Measurements from ENCODE around the gene GSG1L. TPM values are rescaled to one million over a fixed set of nuclear protein-coding genes. Genes with fewer than 3 reads are reported as not detected.
"Not testable (repeated sequence)": the region's sequence is repeated elsewhere in the genome, so short reads cannot be mapped to it uniquely, and the experiment has no call there.

Gene GSG1L
- polyA plus RNA-seq, 3 donors, result not detected

- H3K27me3 ChIP-seq (ENCODE audit: control insufficient read depth in 2 of 2, insufficient read depth in 2 of 2, low read length in 2 of 2), result no peaks in the 10 kb centered on the region
- H3K4me3 ChIP-seq (replicated peaks in 1 of 3; ENCODE audit: low read depth in 2 of 3, low read length in 3 of 3), result no peak overlapping the region
- H3K9me3 ChIP-seq (replicated peaks in 1 of 2; ENCODE audit: control insufficient read depth in 1 of 2, insufficient read depth in 1 of 2, low read length in 2 of 2), result no peaks in the 10 kb centered on the region
- no peak overlapping the region for H2AFZ ChIP-seq (ENCODE audit: insufficient read depth, low read depth, low read length, poor library complexity, severe bottlenecking)
- no peaks in the 10 kb centered on the region for H3K36me3 ChIP-seq (replicated peaks in 1 of 2; ENCODE audit: control insufficient read depth in 1 of 2, insufficient read depth in 2 of 2, low read length in 2 of 2)
- no peaks in the 10 kb centered on the region for H3K36me3 Mint-ChIP-seq
- no peak for TF ChIP-seq CTCF (IDR thresholded peaks at IDR 0.05)
- H3K27ac Mint-ChIP-seq, result no peak overlapping the region
- H3K4me3 Mint-ChIP-seq, result no peak overlapping the region
- no peaks in the 10 kb centered on the region for H3K4me1 ChIP-seq (ENCODE audit: control insufficient read depth in 1 of 2, insufficient read depth in 2 of 2, low read length in 2 of 2)
- intact Hi-C loops (cut with micrococcal nuclease), result no loop called here
- no peaks in the 10 kb centered on the region for H3K4me1 Mint-ChIP-seq
- no peak overlapping the region for H3K4me2 ChIP-seq (replicated peaks; ENCODE audit: extremely low read depth, low read length, poor library complexity, severe bottlenecking)
- WGBS (ENCODE audit: insufficient coverage), result 63% methylated on average over 14 of the region's 15 CpGs
- no peak overlapping the region for H3K27ac ChIP-seq (ENCODE audit: low read depth in 1 of 2, low read length in 2 of 2)
- no peak overlapping the region for H3K9ac ChIP-seq (ENCODE audit: insufficient read depth, low read length, poor library complexity, severe bottlenecking)
- H3K9me3 Mint-ChIP-seq, result peaks cover 0 to 2% (median 0%) of the 10 kb centered on the region in 7 donors
- peaks cover 5 to 10% (median 7%) of the 10 kb centered on the region in 3 donors for H3K27me3 Mint-ChIP-seq (ENCODE audit: low read depth in 3 of 3)
- no peak for DNase-seq
- no peaks in the 10 kb centered on the region for H4K20me1 ChIP-seq (ENCODE audit: insufficient read depth, low read length)
- no peaks in the 10 kb centered on the region for H3K79me2 ChIP-seq (ENCODE audit: insufficient read depth, low read length)
These were observed 118.1 kb downstream of the GSG1L start for GRCh38 chr16:27945233-27945973.

- DNase-seq, result no peak
- intact Hi-C loops (cut with micrococcal nuclease), result no loop called here
- TF ChIP-seq CTCF (IDR thresholded peaks at IDR 0.05), result no peak
These were observed 119.7 kb downstream of the GSG1L start for GRCh38 chr16:27943766-27944165.

GRCh38 chr16:27942071-27942470 is 121.4 kb downstream of the GSG1L start:
- H3K27me3 Mint-ChIP-seq (ENCODE audit: low read depth in 3 of 3), result not testable (repeated sequence)
- 92% methylated on average over 5 of the region's 5 CpGs for WGBS (ENCODE audit: insufficient coverage)

More at GRCh38 chr16:27943766-27944165, 119.7 kb downstream of the GSG1L start:
- WGBS (ENCODE audit: insufficient coverage), result no CpG with 5 or more reads among the region's 2 CpGs
- Histone ChIP-seq H3K27ac (ENCODE audit: low read depth in 1 of 2, low read length in 2 of 2) (no peak overlapping the region), H3K4me2 (replicated peaks; ENCODE audit: extremely low read depth, low read length, poor library complexity, severe bottlenecking) (no peak overlapping the region), H3K79me2 (ENCODE audit: insufficient read depth, low read length) (no peaks in the 10 kb centered on the region), H3K9me3 (replicated peaks in 1 of 2; ENCODE audit: control insufficient read depth in 1 of 2, insufficient read depth in 1 of 2, low read length in 2 of 2) (no peaks in the 10 kb centered on the region), H3K27me3 (ENCODE audit: control insufficient read depth in 2 of 2, insufficient read depth in 2 of 2, low read length in 2 of 2) (no peaks in the 10 kb centered on the region), H3K4me3 (replicated peaks in 1 of 3; ENCODE audit: low read depth in 2 of 3, low read length in 3 of 3) (no peak overlapping the region), H2AFZ (ENCODE audit: insufficient read depth, low read depth, low read length, poor library complexity, severe bottlenecking) (no peak overlapping the region), H4K20me1 (ENCODE audit: insufficient read depth, low read length) (no peaks in the 10 kb centered on the region), H3K9ac (ENCODE audit: insufficient read depth, low read length, poor library complexity, severe bottlenecking) (no peak overlapping the region), H3K4me1 (ENCODE audit: control insufficient read depth in 1 of 2, insufficient read depth in 2 of 2, low read length in 2 of 2) (no peaks in the 10 kb centered on the region), H3K36me3 (replicated peaks in 1 of 2; ENCODE audit: control insufficient read depth in 1 of 2, insufficient read depth in 2 of 2, low read length in 2 of 2) (no peaks in the 10 kb centered on the region)
- H3K36me3 Mint-ChIP-seq, result no peaks in the 10 kb centered on the region
- H3K4me3 Mint-ChIP-seq, result no peak overlapping the region
- H3K4me1 Mint-ChIP-seq, result no peaks in the 10 kb centered on the region
- peaks cover 0 to 3% (median 0%) of the 10 kb centered on the region in 7 donors for H3K9me3 Mint-ChIP-seq
- H3K27ac Mint-ChIP-seq, result no peak overlapping the region
- peaks cover 5 to 10% (median 7%) of the 10 kb centered on the region in 3 donors for H3K27me3 Mint-ChIP-seq (ENCODE audit: low read depth in 3 of 3)

More at GRCh38 chr16:27942071-27942470, 121.4 kb downstream of the GSG1L start:
- H3K36me3 Mint-ChIP-seq; H4K20me1 ChIP-seq (ENCODE audit: insufficient read depth, low read length); H3K9me3 ChIP-seq (replicated peaks in 1 of 2; ENCODE audit: control insufficient read depth in 1 of 2, insufficient read depth in 1 of 2, low read length in 2 of 2); H3K79me2 ChIP-seq (ENCODE audit: insufficient read depth, low read length); H3K9ac ChIP-seq (ENCODE audit: insufficient read depth, low read length, poor library complexity, severe bottlenecking); H3K27ac Mint-ChIP-seq; H3K4me1 ChIP-seq (ENCODE audit: control insufficient read depth in 1 of 2, insufficient read depth in 2 of 2, low read length in 2 of 2); H3K27ac ChIP-seq (ENCODE audit: low read depth in 1 of 2, low read length in 2 of 2); H3K27me3 ChIP-seq (ENCODE audit: control insufficient read depth in 2 of 2, insufficient read depth in 2 of 2, low read length in 2 of 2); intact Hi-C loops (cut with micrococcal nuclease); DNase-seq; H3K4me3 Mint-ChIP-seq; H2AFZ ChIP-seq (ENCODE audit: insufficient read depth, low read depth, low read length, poor library complexity, severe bottlenecking); H3K9me3 Mint-ChIP-seq; H3K4me1 Mint-ChIP-seq; H3K36me3 ChIP-seq (replicated peaks in 1 of 2; ENCODE audit: control insufficient read depth in 1 of 2, insufficient read depth in 2 of 2, low read length in 2 of 2); H3K4me2 ChIP-seq (replicated peaks; ENCODE audit: extremely low read depth, low read length, poor library complexity, severe bottlenecking); H3K4me3 ChIP-seq (replicated peaks in 1 of 3; ENCODE audit: low read depth in 2 of 3, low read length in 3 of 3): not testable (repeated sequence)

Measured in CD14-positive monocyte (primary cell).